ENCODE measurements around the gene CREBBP. TPM values are rescaled to one million over a fixed set of nuclear protein-coding genes. Genes with fewer than 3 reads are reported as not detected.

CREBBP gene
- total RNA-seq, 1 experiment from 2014 or later, result 26.4 TPM

GRCh38 chr16:3832668-3833067 lies 47.8 kb downstream of the CREBBP start:
- Histone ChIP-seq H3K36me3 (ENCODE audit: insufficient read depth, low read length) (peaks cover 10% of the 10 kb centered on the region), H3K4me3 (ENCODE audit: low read length) (no peak overlapping the region), H2AFZ (ENCODE audit: low read length) (no peak overlapping the region), H3K9me3 (ENCODE audit: low read length) (peaks cover 14% of the 10 kb centered on the region), H3K9ac (ENCODE audit: low read length) (no peak overlapping the region), H3K27ac (ENCODE audit: low read length) (no peak overlapping the region), H3K27me3 (ENCODE audit: low read length) (no peaks in the 10 kb centered on the region), H3K9me2 (replicated peaks; ENCODE audit: insufficient read depth, low read length) (no peaks in the 10 kb centered on the region), H3K79me2 (ENCODE audit: low read length) (peaks cover 97% of the 10 kb centered on the region), H3K4me1 (ENCODE audit: low read length) (no peaks in the 10 kb centered on the region), H3K4me2 (ENCODE audit: low read depth, low read length, poor library complexity, severe bottlenecking) (no peak overlapping the region), H4K20me1 (ENCODE audit: insufficient read depth, low read depth, low read length) (no peaks in the 10 kb centered on the region)
- DNase-seq, result no peak

DNA sequence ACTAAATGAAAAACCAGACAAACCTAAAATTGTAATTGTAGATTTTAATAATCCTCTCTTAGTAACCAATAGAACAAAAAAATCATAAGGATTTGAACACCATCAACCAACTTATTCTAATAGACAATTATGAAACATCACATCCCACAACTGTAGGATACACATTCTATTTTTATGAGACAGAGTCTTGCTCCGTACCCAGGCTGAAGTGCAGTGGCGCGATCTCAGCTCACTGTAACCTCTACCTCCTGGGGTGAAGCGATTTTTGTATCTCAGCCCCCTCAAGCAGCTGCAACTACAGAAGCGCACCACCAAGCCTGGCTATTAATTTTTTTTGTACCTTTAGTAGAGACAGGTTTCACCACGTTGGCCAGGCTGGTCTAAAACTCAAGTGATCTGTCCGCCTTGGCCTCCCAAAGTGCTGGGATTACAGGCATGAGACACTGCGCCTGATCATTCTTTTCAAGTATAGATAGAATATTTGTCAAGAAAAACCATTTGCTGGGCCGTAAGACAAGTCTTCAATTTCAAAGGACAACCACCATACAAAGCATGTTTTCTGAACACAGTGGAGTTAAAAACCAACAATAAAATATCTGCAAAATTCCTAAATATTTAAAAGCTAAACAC lies 49.8 kb downstream of the CREBBP start:
- H4K20me1 ChIP-seq (ENCODE audit: insufficient read depth, low read depth, low read length), result no peaks in the 10 kb centered on the region

DNA sequence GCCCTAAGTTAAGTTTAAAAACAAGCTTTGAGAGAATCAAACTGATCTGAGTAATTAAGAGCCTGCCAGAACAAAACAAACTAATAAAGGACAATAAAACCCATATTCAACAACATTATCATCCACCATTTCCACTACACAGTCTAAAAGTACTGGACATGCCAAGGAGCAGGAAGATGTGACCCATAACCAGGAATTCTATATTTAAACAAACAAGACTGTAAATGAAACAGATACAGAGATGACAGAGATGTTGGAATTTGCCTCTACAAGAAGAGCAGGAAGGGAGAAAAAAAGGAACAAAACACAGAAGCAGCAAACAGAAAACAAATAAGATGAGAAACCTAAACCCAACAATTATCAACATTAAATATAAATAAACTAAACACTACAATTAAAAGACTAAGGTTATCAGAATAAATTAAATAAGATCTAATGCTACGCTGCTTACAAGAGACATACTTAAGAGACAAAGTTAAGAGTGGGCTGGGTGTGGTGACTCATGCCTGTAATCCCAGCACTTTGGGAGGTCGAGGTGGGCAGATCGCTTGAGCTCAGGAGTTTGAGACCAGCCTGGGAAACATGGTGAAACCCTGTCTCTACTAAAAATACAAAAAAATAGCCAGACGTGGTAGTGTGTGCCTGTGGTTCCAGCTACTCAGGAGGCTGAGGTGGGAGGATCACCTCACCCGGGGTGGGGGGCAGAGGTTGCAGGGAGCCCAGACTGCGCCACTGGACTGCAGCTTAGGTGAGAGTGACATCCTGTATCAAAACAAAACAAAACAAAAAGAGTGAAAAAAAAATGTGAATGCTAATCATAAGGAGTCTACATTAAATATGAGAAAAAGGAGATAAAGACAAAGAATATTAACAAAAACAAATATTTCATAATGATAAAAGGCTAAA lies 50.6 kb downstream of the CREBBP start:
- H3K9me2 ChIP-seq (replicated peaks; ENCODE audit: insufficient read depth, low read length), result no peaks in the 10 kb centered on the region

More for the DNA sequence above, 49.8 kb downstream of the CREBBP start:
- no peak overlapping the region for H3K4me2 ChIP-seq (ENCODE audit: low read depth, low read length, poor library complexity, severe bottlenecking)
- no peak overlapping the region for H3K27ac ChIP-seq (ENCODE audit: low read length)
- H3K9me2 ChIP-seq (replicated peaks; ENCODE audit: insufficient read depth, low read length), result no peaks in the 10 kb centered on the region
- H3K9ac ChIP-seq (ENCODE audit: low read length), result no peak overlapping the region
- no peak overlapping the region for H2AFZ ChIP-seq (ENCODE audit: low read length)
- no peak overlapping the region for H3K4me3 ChIP-seq (ENCODE audit: low read length)
- peaks cover 100% of the 10 kb centered on the region for H3K79me2 ChIP-seq (ENCODE audit: low read length)
- H3K4me1 ChIP-seq (ENCODE audit: low read length), result peaks cover 4% of the 10 kb centered on the region
- H3K9me3 ChIP-seq (ENCODE audit: low read length), result peaks cover 12% of the 10 kb centered on the region
- DNase-seq, result no peak
- no peaks in the 10 kb centered on the region for H3K27me3 ChIP-seq (ENCODE audit: low read length)
- H3K36me3 ChIP-seq (ENCODE audit: insufficient read depth, low read length), result peaks cover under 1% of the 10 kb centered on the region

GRCh38 chr16:3825940-3826339 lies 54.6 kb downstream of the CREBBP start:
- Histone ChIP-seq H3K4me3 (ENCODE audit: low read length) (no peak overlapping the region), H3K9ac (ENCODE audit: low read length) (no peak overlapping the region), H2AFZ (ENCODE audit: low read length) (no peak overlapping the region), H3K4me2 (ENCODE audit: low read depth, low read length, poor library complexity, severe bottlenecking) (no peak overlapping the region), H3K9me3 (ENCODE audit: low read length) (no peaks in the 10 kb centered on the region), H3K9me2 (replicated peaks; ENCODE audit: insufficient read depth, low read length) (no peaks in the 10 kb centered on the region), H4K20me1 (ENCODE audit: insufficient read depth, low read depth, low read length) (no peaks in the 10 kb centered on the region; the same call in 1 of the 2 replicates), H3K36me3 (ENCODE audit: insufficient read depth, low read length) (no peaks in the 10 kb centered on the region), H3K4me1 (ENCODE audit: low read length) (peaks cover 38% of the 10 kb centered on the region), H3K27me3 (ENCODE audit: low read length) (no peaks in the 10 kb centered on the region), H3K79me2 (ENCODE audit: low read length) (peaks cover 100% of the 10 kb centered on the region), H3K27ac (ENCODE audit: low read length) (no peak overlapping the region)
- DNase-seq, result no peak

More for the DNA sequence above, 50.6 kb downstream of the CREBBP start:
- Histone ChIP-seq H3K27me3 (ENCODE audit: low read length) (no peaks in the 10 kb centered on the region), H3K4me1 (ENCODE audit: low read length) (peaks cover 12% of the 10 kb centered on the region), H3K36me3 (ENCODE audit: insufficient read depth, low read length) (no peaks in the 10 kb centered on the region; the same call in 1 of the 2 replicates), H3K79me2 (ENCODE audit: low read length) (peaks cover 100% of the 10 kb centered on the region), H3K4me3 (ENCODE audit: low read length) (no peak overlapping the region), H3K4me2 (ENCODE audit: low read depth, low read length, poor library complexity, severe bottlenecking) (no peak overlapping the region), H3K9me3 (ENCODE audit: low read length) (peaks cover 12% of the 10 kb centered on the region), H3K9ac (ENCODE audit: low read length) (no peak overlapping the region), H2AFZ (ENCODE audit: low read length) (no peak overlapping the region), H4K20me1 (ENCODE audit: insufficient read depth, low read depth, low read length) (no peaks in the 10 kb centered on the region), H3K27ac (ENCODE audit: low read length) (no peak overlapping the region)
- DNase-seq, result no peak

GRCh38 chr16:3825103-3825502 lies 55.4 kb downstream of the CREBBP start:
- no peaks in the 10 kb centered on the region for H3K27me3 ChIP-seq (ENCODE audit: low read length)
- H3K9me2 ChIP-seq (replicated peaks; ENCODE audit: insufficient read depth, low read length), result no peaks in the 10 kb centered on the region
- no peak overlapping the region for H3K27ac ChIP-seq (ENCODE audit: low read length)
- no peak overlapping the region for H3K4me3 ChIP-seq (ENCODE audit: low read length)
- no peak overlapping the region for H3K4me2 ChIP-seq (ENCODE audit: low read depth, low read length, poor library complexity, severe bottlenecking)
- no peak overlapping the region for H2AFZ ChIP-seq (ENCODE audit: low read length)
- H3K9ac ChIP-seq (ENCODE audit: low read length), result no peak overlapping the region
- H3K36me3 ChIP-seq (ENCODE audit: insufficient read depth, low read length), result no peaks in the 10 kb centered on the region
- H3K79me2 ChIP-seq (ENCODE audit: low read length), result peaks cover 100% of the 10 kb centered on the region
- no peaks in the 10 kb centered on the region for H3K9me3 ChIP-seq (ENCODE audit: low read length)
- H3K4me1 ChIP-seq (ENCODE audit: low read length), result peaks cover 38% of the 10 kb centered on the region
- DNase-seq, result no peak
- no peaks in the 10 kb centered on the region; the same call in 1 of the 2 replicates for H4K20me1 ChIP-seq (ENCODE audit: insufficient read depth, low read depth, low read length)

DNA sequence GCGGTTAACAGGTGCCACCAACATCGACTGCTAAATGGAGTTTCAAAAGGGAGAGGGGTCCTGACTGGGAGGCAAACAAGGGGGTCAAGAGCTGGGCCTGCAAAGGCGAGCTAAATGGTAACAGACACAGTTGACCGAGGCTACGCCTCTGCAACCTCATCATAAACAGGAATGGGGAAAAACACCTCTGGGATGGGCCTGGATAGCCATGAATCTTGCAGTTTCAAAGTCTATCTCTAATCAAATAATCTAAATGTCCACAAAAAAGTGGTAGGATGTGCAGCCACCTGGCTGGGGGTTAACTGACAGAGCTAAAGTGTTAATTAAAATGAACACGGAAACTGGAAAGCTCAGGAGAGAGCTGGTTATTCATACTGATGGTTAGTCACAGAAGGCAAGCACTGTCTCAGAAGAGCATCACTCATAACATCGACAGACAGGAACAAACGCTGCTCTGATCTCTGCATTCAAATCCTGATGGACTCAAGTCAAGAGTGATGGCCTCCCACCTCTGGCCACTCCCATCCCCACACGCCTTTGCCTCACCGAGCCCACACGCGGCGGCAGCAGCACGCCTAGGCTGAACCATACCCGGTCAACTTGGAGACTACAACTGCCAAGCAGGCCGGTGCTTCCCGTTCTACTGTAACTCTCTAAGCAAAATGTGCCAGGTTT lies 56.3 kb downstream of the CREBBP start:
- DNase-seq, result no peak
- H4K20me1 ChIP-seq (ENCODE audit: insufficient read depth, low read depth, low read length), result peaks cover 2% of the 10 kb centered on the region; the same call in 1 of the 2 replicates
- H3K9me3 ChIP-seq (ENCODE audit: low read length), result no peaks in the 10 kb centered on the region
- peaks cover 100% of the 10 kb centered on the region for H3K79me2 ChIP-seq (ENCODE audit: low read length)
- H2AFZ ChIP-seq (ENCODE audit: low read length), result no peak overlapping the region
- H3K27me3 ChIP-seq (ENCODE audit: low read length), result no peaks in the 10 kb centered on the region
- no peaks in the 10 kb centered on the region for H3K9me2 ChIP-seq (replicated peaks; ENCODE audit: insufficient read depth, low read length)
- 0 out of 2 replicates have a peak overlapping the region, but pooled peaks have one; percentile 35 for H3K27ac ChIP-seq (ENCODE audit: low read length)
- peak overlapping the region; percentile 25 for H3K4me2 ChIP-seq (ENCODE audit: low read depth, low read length, poor library complexity, severe bottlenecking)
- peak overlapping the region; percentile 37; the same call in 1 of the 2 replicates for H3K9ac ChIP-seq (ENCODE audit: low read length)
- no peaks in the 10 kb centered on the region for H3K36me3 ChIP-seq (ENCODE audit: insufficient read depth, low read length)
- H3K4me1 ChIP-seq (ENCODE audit: low read length), result peaks cover 38% of the 10 kb centered on the region
- peak overlapping the region; percentile 6; the same call in 1 of the 2 replicates for H3K4me3 ChIP-seq (ENCODE audit: low read length)

- Histone ChIP-seq H3K79me2 (ENCODE audit: low read length) (peaks cover 100% of the 10 kb centered on the region), H3K4me3 (ENCODE audit: low read length) (peak overlapping the region; percentile 6; the same call in 1 of the 2 replicates), H4K20me1 (ENCODE audit: insufficient read depth, low read depth, low read length) (peaks cover 8% of the 10 kb centered on the region; the same call in 1 of the 2 replicates), H3K4me1 (ENCODE audit: low read length) (peaks cover 38% of the 10 kb centered on the region), H3K9me3 (ENCODE audit: low read length) (no peaks in the 10 kb centered on the region), H3K27ac (ENCODE audit: low read length) (peak overlapping the region; percentile 35; the same call in 1 of the 2 replicates), H3K9me2 (replicated peaks; ENCODE audit: insufficient read depth, low read length) (no peaks in the 10 kb centered on the region), H2AFZ (ENCODE audit: low read length) (no peak overlapping the region), H3K4me2 (ENCODE audit: low read depth, low read length, poor library complexity, severe bottlenecking) (peak overlapping the region; percentile 25), H3K36me3 (ENCODE audit: insufficient read depth, low read length) (no peaks in the 10 kb centered on the region), H3K9ac (ENCODE audit: low read length) (peak overlapping the region; percentile 37; the same call in 1 of the 2 replicates), H3K27me3 (ENCODE audit: low read length) (no peaks in the 10 kb centered on the region)
- DNase-seq, result peak; percentile 57
These were observed 57.1 kb downstream of the CREBBP start for GRCh38 chr16:3823427-3823826.

Data from Karpas-422 (cell line).